Stimulated activated CD4-positive, alpha-beta T cell treated with anti-CD3 and anti-CD28 coated beads, Interleukin-4, amount 100 ng/mL, for 1 hour (primary cell): ENCODE data around the gene TMEM9.

Experiments
- DNase-seq: peaks from one replicate; pipeline ENCODE4 v3.0.0-alpha.2; 2020

TMEM9 gene

DNA sequence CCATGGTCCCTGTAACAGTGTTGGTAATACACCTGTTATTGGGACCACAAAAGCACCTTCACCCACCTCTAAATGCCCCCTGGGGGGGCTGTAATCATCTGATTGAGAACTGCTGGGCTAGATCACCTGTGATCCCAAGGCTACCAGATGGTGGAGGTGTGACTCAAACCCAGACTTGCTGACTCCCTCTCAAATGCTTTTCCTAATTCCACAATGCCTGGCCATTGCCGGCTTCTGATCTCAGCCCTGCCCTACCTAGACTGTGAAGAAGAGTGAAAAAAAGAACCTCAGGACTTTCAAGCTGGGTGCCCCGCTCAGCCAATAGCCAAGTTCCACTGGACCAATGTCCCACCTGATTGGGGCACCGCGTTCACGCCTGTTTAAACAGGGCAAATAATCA, 9.6 kb downstream of the TMEM9 start:
- no peak for DNase-seq

DNA sequence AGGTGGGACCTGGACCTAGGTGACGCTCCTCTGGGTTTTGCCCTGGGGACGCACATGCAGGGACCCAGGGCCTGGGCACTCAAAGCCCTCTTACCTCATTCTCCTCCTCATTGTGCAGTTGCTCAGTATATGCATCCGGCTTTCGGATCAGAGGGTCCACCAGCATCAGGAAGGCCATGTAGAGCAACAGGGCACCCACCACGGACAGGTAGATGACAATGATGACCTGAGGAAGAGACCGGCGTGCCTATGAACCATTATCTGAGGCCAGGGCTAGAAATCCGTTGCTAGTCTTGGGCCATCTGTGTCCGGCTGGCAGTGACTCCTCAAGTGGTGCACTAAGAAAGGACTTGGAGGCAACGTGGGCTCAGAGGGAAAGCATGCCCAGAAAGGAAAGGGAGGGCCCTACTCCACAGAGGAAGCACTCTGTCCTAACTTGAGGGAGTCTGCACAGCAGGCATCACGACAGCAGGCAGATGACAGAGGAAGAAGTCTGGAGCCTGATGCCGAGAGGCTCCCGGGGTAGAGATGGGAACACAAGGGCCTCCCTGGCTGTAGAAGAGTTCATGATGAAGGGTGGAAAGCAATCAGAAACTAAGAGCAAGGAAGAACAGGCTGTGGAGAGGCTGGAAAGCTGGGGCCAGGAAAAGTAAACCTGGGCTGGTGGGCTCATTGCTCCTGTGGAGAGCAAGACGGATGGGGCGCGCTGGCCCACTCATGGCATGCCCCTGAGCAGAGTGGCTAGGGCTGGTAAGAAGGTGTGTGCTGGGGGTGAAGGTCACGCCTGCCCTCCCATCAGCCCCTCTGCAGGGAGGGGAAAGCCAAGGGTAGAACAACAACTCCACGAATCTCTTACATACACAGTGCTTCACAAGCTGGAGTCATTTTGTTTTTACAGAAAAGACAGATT, 10.3 kb downstream of the TMEM9 start:
- DNase-seq: no peak

DNA sequence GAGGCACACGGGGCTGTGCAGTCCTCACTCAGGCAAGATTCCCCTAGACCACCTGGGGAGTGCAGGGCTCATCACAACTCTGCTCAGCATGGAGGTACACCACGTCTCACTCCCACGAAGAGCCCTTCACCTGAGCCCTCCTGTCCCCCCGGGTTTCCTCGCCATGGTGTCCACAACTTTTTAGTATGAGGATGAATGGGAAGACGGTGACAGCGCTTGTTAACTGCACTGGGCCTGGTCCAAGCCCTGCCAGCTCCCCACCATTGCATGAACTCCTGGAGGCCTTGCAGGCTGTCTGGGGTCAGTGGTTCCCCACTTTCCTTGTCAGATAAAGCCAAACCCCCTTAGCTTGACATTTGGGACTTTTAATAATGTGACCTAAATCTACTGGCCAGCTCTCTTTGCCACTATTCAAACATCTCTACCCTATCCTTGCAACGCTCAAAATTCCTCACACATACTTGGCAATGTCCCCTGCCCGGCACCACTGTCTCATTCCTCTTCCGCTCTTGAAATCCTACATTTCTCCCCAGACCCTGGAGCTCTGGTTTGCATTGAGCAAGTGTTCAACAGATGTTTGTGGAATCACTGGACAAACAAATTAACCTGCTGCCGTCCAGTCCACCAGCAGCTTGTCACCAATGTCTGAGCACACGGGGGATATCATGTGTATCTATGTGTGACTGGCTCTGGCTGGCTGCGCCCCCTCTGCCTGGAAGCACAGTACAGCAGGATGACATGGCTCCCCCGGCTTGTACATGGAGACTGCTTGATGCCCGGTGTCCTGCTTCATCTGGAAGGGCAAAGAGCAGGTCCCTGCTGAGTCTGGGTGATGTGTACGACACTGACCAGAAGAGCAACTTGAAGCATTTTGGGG, 11.2 kb downstream of the TMEM9 start:
- DNase-seq: no peak

DNA sequence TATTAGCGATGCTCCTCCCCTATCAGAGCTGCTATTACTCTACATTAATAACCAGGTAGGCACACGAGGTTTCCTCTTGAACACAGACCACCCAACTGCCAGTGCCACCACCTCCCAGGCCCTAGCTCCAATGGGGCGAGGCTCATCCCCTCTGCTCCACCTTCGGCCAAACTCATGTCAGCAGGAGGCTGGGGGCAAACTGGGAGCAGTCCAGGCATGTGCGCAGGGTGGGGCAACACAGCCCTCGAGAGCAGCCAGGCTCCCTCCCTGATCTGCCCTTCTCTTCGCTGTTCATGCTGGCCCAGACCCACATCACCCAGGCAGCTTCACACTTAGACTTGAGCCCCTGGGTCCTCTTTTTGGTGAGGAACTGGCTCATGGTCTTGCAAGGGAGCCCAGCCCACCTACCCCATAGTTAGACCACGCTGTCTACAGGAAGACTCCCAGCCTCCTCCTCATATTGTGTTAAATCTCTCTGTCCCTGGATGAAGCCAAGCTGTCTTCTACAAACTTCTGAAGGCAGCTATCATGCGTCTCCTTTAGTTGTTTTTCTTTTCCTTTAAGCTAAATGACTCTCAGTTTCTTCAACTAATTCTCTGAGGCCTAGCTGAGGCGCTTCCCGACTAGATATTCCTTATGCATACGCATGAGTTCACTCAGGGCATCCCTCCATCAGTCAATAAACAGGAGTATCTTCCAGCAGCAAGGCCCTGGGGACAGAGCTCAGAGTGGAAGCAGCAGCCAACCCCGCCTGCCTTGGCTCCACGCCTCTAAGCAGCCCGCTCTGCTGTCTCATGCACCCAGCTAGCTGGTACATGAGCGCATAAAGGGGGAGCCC, 12.0 kb downstream of the TMEM9 start:
- no peak for DNase-seq

DNA sequence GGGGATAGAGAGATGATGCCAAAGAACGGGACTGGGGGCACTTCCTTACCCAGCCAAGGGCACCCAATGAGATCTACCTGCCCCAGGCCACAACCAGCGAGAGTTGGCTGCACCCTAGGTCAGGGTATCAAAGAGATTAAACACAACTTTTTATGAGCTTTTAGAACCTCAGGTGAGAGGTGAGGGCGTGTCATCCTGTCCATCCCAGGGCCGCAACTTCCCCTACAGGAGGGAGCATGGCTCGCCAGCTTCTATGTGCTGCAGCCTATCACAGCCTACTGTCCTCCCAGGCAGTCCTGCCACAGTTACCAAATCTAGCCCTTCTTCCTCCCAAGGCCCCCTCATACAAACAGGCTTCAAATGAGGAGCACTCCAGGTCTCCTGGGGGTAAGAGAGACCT, 12.9 kb downstream of the TMEM9 start:
- no peak for DNase-seq

DNA sequence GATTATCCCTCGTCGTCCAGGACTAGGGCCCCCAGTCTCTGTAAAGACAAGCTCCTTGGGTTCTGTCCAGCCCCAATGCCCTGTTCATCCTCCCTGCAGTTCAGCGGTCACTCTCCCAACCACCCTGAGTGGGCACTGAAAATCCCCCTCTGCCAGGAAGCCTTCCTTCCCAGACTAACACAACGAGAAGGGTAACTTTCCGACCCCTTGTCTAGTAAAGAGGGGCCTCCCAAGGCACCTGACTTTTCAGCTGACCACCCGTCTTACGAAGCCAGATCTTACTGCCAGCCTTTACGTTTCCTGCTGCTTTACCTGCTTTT, 13.4 kb downstream of the TMEM9 start:
- no peak for DNase-seq

DNA sequence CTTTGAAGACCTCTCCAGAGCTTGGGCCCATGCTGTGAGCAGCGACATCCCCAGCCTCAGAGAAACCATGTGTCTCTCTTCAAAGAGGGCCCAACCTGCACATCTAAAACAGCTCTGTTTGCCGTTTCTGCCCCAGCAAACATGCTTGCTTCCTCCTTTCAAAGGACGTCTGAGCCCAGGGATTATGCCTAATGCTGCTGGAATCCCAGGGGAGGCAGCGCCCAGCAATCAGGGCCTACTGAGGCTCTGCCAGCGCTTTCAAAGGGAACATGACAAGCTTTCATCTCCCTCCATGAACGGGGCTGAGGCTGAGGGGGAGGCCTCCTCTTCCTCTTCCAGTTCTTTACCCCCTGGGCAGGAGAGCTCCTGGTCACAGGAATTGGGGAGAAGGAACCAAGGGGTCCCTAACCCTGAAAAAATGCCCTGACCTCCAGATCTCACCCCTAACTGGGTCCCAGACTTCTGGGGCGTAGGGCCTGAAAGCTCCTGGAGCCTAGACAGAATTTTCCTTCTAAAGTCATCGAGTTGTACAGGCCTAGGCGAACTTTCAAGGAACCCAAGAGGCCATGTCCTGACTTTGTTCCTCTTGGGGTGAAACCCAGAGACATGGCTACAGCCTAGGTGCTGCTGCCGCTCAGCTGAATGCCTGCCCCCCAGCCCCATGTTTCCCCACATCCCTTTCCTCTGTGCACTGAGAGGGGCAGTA, 13.9 kb downstream of the TMEM9 start:
- no peak for DNase-seq

DNA sequence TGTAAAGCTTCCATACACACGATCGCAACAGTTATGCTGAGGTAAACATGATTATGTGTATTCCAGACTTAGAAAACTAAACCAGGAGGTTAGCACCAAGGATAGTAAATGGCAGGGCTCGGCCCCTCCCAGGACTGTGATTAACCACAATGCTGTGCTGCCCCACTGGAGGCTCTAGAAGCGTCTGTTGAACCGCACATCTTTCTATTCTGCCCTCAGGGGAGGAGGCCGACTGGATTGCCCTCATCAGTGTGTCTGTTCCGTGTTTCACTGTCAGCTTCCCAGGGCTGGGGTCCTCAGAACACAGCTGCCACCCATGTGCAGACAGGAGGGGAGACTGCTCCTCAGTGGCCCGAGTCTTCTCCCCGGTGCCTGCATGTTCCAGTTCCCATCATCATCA, 14.5 kb downstream of the TMEM9 start:
- DNase-seq: no peak

DNA sequence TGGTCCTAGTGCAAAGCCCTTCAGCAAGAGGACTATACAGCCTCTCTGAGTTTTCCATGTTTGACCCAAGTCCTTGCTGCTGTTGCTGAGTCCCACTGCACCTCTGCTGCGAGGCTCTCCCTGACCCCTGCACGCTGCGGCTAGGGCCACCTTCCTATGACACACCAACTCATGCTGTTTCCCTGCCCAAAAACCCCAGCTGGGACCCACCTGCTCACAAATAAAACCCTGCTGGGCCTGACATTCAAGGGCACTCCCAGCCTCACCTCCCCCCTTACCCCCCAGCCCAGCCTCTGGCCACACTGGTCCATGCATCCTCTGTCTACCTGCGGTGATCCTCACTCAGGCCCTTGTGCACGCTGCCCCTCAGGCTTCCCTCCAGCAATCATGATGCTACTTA, 15.0 kb downstream of the TMEM9 start:
- no peak for DNase-seq

DNA sequence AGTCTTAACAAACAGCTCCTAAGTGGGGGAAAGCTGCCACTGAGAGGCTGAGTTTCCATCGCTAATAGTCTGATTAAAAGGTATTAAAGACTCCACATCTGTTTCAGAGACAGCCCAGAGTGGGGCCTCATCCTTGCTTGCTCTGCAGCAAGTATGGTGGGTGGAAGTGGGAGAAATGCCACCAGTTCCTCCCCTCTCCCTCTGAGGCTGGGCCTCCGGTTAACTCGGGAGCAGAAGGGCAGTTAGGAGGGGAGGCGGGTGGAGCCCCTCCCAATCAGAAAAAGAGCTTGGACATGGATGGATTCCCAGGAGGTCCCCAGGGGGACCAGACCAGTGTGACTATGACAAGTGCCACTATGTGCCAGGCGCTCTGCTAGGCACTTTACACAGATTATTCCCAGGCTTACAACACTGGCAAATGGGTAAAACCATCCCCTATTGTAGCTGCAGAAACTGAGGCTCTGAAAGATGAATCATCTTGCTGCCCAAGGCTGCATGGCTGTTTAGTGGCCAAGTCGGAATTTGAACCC, 15.9 kb downstream of the TMEM9 start:
- DNase-seq: no peak

DNA sequence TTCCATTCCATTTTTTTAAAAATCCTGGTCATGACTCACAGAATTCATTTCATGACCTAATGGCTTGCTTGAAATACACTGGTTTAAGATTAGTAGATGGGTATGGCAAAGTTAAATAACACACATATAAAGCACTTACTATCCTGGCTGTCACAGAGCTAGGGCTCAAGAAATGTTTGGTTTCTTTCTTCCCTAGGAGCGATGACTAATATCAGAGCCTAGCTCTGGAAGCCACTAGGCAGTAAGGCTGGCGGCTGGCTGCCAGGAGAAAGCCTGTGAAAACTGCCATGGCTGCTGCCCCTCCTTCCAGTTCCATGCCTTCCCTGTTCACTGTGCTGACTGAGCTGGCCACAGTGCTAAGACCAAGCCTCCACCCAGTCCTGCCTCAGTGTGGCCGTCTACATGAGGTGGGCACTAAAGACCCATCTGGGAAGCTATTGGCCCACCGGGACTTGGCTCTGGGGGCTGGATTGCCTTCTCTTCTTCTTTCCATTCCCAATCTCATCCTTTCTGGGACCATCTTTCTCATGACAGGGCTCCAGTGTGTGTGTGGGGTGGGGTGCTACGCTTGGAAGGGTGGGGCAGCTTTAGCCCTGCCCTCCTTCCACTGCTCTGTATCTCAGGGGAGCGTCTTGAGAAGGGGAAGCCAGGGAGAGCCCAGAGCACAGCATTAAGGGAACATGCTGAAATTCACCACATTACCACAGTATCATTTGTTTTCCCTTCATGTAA, 16.5 kb downstream of the TMEM9 start:
- DNase-seq: no peak

DNA sequence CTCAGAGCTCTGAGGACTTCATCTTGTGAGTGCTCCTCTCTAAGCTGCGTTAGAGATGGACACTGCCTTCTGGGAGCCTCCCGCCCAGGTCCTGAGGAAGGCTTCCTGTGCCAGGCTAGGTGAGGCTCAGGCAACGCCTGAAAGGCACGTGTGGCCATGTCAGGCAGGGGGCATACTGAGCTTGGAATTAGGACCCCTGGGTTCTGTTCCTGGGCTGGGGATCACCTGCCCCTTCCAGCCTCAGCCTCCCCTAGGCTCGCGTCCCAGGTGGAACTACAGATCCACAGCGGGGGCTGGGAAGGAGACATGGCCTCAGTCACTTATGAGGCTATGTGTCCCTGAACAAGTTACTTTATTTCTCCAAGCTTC, 17.3 kb downstream of the TMEM9 start:
- no peak for DNase-seq

DNA sequence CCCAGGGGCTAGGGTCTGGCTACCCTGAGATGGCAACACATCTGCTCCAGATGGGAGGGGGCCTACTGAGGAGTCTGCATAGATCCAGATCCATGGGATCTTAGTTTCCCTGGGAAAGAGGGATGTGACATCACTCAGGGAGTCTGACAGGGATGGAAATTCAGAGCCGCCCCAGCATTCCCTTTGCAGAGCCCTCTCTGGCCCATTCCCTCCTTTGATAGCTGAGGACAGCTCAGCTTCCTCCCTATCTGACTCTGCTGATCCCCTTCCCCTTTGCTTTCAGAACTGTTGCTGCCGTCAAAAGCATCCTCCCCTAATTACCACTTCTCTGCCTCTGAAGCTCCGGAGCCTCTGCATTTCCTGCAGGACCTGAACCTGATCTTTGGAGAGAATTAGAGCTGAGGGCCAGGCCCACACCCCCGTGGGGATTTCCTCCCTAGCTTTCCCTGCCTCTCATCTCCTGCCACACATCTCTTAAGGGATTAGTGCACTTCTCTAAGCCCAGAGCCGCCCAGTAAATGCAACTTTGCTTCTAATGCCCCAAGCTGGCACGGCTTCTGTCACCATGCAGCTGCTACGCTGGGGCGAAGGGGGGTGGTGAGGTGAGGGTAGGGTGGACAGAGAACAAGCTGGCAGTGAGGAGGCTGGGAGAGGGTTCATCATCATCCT, 17.8 kb downstream of the TMEM9 start:
- DNase-seq: no peak

DNA sequence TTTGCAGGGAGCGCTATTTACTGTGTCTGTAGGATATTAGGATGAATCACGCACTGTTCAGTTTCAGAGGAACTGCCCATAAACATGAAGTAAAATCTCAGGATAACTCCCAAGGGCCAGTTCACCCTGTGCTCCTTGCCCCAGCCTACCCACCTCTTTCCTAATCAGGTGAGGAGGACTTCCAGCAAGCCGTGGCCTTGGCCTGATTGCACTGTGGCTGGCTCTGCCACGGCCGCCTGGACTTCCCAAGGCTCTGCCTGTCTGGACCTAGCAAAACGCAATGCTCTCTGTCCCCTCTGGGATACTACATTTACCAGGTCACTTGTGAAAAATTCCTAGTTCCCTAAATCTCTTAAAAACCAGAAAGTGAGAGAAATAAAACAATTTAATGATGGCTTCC, 19.9 kb downstream of the TMEM9 start:
- no peak for DNase-seq

DNA sequence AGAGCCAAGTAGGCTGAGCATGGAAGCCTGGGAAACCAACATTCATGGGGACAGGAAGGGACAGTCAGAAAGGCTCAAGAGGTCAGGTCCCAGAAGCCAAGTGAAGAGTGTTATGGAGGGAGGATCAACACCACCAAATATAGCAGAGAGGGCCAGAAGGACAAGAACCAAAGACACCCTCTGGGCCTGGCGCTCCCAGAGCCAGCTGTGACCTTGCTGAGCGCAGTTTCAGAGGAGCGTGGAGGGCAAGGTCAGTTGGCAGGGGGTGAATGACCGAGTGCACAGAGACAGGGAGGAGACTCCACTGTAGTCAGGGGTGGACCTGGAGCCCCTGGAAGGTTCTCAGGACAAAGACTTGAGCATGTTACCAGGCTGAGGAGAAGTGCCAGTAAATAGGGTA, 22.9 kb downstream of the TMEM9 start:
- DNase-seq: no peak

DNA sequence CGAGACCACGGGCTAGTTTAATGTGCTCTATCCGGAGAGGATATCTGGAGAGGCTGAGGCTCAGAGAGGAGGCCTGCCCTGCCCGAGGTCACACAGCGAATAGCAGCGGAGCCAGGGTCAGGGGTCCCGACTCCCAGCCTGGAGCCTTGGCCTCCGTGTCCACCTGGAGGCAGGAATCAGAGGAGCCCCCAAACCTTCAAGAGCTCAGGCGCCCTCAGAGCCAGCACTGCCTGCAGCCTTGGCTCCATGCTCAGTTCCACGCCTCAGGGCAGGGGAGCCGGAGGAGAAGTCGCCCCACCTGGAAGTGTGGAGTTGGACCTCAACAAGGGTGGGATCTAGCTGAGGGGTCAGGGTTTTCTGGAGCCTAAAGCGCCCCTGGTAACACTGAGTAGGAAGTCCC, 25.3 kb downstream of the TMEM9 start:
- no peak for DNase-seq

DNA sequence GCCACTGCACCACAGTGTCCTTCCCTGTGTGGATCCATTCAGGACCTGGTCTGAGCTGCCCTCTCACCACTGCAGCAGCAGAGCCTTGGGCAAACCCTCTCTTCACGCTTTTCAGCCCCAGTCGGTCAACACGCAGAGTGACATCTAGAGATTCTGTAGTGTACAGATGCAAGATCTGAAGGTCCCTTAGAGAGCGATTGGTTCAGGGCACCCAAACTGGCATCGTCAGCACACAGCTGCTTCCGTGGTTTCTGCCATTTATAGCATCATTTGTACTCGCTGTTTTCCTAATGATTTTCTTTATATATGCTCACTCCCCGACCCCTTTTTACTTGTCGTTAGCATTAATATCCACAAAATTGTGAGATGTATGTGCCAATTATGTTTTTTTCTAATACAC, 25.8 kb downstream of the TMEM9 start:
- no peak for DNase-seq

DNA sequence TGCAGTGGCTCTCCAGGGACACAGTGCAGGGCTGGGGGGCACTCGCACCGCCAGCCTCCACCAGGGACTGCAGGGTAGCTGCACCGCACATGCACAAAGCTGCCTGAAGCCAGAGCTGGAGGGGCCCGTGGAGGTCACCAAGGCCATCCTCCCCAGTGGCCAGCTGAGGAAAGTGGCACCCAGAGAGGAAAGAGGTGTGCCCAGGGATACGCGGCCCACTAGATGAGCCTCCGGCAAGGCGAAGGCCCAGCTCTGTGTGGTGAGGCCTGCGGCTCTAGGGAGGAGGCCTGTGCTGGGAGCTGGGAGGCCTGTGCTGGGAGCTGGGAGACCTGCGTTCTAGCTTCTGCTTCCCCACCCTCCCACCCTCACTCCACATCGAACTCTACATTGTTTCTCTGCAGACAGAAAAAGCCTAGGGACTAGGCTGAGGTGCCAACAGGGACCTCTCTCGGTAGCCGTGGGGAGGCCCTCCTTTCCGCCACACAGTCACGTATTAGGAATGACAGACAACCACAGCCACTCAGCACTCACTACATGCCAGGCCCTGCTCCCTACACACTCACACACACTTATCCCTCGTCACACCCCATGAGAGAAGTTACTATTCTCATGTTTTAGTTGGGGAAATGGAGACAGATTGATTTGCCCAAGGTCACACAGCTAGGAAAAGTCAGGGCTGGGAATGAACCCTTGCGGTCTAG, 26.4 kb downstream of the TMEM9 start:
- no peak for DNase-seq

DNA sequence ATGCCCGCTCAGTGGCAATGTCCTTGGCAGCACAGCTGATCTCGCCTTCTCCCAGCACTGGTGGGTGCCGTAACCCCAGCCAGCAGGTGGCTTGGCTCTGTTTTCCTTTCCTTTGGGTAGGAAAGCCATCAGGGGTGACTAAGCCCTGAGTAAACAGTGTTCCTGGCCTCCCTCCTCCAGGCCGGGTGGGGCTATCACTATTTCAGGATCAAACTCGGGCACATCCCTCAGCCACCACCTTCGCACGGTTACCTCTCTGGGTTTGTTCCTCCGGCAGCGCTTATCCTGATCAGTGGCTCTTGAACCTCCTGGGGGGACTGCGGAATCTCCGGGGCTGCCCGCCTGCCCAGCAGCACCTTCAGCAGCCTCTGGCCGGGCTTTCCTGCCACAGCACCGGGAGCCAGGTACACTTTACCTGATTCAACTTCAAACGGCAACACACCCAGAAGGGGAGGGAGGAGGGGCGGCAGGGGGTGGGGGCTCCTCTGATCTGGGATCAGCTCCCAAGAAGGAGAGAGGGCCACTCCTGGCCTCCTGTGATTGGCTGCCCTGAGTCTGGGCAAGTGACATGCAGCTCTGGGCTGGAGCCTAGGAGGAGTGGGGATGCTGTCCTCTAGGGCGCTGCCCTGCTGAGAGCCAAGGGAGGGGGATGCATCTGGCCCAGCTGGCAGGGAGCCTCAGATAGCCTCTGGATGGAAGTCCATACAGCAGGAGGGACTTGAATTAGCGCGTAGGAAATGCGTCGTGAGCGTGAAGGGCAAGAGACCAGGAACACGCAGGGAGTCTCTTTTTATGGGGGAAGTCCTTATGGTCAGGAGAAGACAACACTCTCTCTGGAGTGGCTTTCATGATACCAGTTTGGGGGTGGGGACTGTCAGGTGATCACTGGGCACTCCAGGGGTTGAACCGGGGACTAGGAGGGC, 27.2 kb downstream of the TMEM9 start, which contains the start of gene ASCL5:
Gene ASCL5, minus strand, starts transcription at position 353 of the 923 bp plus-strand sequence. CDS start 11,812 bp downstream, outside the sequence.
- no peak for DNase-seq
